ENCODE data around the gene ADGRL1. TPM values are rescaled to one million over a fixed set of nuclear protein-coding genes. Genes with fewer than 3 reads are reported as not detected.

ADGRL1 gene
- total and polyA plus RNA-seq, 10 of the 15 experiments (the other 5 are each of a cell fraction or from before 2014, with no cell fraction given), result 0.05 to 4.8 (median 0.71) TPM

DNA sequence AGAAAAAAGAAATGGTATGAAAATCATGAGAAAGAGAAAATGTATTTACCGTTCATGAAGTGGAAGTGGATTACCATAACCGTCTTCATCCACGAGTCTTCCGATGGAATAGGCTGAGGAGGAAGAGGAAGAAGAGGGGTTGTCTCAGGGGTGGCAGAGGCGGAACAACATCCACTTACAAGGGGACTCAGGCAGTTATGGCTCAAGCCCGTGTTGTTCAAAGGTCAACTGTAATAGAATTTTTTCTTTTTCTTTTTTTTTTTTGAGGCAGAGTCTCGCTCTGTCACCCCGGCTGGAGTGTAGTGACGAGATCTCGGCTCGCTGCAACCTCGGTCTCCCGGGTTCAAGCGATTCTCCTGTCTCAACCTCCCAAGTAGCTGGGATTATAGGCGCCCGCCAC, 16.9 kb upstream of the ADGRL1 start:
- CTCF ChIA-PET, result interaction anchor here (0.6 kb wide), 1 partner anchor 249 kb away, joined by 3 read pairs; no protein-coding TSS in a partner anchor
- whole genome bisulfite sequencing (ENCODE audit: insufficient coverage, insufficient replicate concordance, low lambda C conversion rate, missing lambda C conversion rate), result 64% methylated on average over 14 of the region's 16 CpGs
- FAIRE-seq, result no peak

More for the DNA sequence above, 16.9 kb upstream of the ADGRL1 start:
- no peaks in the 10 kb centered on the region for H4K20me1 ChIP-seq (ENCODE audit: control insufficient read depth, insufficient read depth)
- H3K27ac ChIP-seq (ENCODE audit: control insufficient read depth, insufficient read depth), result no peak overlapping the region
- H3K9me3 ChIP-seq (replicated peaks; ENCODE audit: control insufficient read depth, insufficient read depth, low read length), result no peaks in the 10 kb centered on the region
- ATAC-seq (no peak), DNase-seq (ENCODE audit: low read depth, low spot score) (no peak)
- BruUV-seq (replicated peaks), result no TSS peak
- no peaks in the 10 kb centered on the region for H3K4me1 ChIP-seq (ENCODE audit: control insufficient read depth, insufficient read depth, low read length)
- no peak overlapping the region for H2AFZ ChIP-seq (ENCODE audit: control insufficient read depth, low read depth, low read length)
- no peaks in the 10 kb centered on the region for H3K79me2 ChIP-seq (ENCODE audit: control insufficient read depth, insufficient read depth, low read length)
- RAD21 ChIA-PET (ENCODE audit: unreplicated experiment), result no interaction called here
- no peak overlapping the region for H3K4me3 ChIP-seq
- POLR2A ChIA-PET, result interaction anchor here (0.5 kb wide), 1 partner anchor 265 kb away, joined by 4 read pairs; no protein-coding TSS in a partner anchor
- intact Hi-C loops (cut with micrococcal nuclease; ENCODE audit: unreplicated experiment), result loop anchor here (10.0 kb wide), 1 partner anchor 62 kb away; no protein-coding TSS in a partner anchor
- H3K36me3 ChIP-seq (ENCODE audit: control insufficient read depth in 2 of 2, insufficient read depth in 2 of 2, low read length in 1 of 2), result no peaks in the 10 kb centered on the region
- H3K9ac ChIP-seq (ENCODE audit: control insufficient read depth, insufficient read depth, low read length), result no peak overlapping the region
- TF ChIP-seq BMI1 (IDR thresholded peaks at IDR 0.05; ENCODE audit: borderline replicate concordance) (no peak), PML (IDR thresholded peaks at IDR 0.05; ENCODE audit: low read length) (no peak), CHD2 (IDR thresholded peaks at IDR 0.05; ENCODE audit: borderline replicate concordance, low read depth, low read length) (no peak), POLR2A (IDR thresholded peaks at IDR 0.05; ENCODE audit: low read depth, low read length) (no peak)
- TF ChIP-seq, protein P1, sequence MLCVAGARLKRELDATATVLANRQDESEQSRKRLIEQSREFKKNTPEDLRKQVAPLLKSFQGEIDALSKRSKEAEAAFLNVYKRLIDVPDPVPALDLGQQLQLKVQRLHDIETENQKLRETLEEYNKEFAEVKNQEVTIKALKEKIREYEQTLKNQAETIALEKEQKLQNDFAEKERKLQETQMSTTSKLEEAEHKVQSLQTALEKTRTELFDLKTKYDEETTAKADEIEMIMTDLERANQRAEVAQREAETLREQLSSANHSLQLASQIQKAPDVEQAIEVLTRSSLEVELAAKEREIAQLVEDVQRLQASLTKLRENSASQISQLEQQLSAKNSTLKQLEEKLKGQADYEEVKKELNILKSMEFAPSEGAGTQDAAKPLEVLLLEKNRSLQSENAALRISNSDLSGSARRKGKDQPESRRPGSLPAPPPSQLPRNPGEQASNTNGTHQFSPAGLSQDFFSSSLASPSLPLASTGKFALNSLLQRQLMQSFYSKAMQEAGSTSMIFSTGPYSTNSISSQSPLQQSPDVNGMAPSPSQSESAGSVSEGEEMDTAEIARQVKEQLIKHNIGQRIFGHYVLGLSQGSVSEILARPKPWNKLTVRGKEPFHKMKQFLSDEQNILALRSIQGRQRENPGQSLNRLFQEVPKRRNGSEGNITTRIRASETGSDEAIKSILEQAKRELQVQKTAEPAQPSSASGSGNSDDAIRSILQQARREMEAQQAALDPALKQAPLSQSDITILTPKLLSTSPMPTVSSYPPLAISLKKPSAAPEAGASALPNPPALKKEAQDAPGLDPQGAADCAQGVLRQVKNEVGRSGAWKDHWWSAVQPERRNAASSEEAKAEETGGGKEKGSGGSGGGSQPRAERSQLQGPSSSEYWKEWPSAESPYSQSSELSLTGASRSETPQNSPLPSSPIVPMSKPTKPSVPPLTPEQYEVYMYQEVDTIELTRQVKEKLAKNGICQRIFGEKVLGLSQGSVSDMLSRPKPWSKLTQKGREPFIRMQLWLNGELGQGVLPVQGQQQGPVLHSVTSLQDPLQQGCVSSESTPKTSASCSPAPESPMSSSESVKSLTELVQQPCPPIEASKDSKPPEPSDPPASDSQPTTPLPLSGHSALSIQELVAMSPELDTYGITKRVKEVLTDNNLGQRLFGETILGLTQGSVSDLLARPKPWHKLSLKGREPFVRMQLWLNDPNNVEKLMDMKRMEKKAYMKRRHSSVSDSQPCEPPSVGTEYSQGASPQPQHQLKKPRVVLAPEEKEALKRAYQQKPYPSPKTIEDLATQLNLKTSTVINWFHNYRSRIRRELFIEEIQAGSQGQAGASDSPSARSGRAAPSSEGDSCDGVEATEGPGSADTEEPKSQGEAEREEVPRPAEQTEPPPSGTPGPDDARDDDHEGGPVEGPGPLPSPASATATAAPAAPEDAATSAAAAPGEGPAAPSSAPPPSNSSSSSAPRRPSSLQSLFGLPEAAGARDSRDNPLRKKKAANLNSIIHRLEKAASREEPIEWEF (IDR thresholded peaks at IDR 0.05; ENCODE audit: insufficient replicate concordance, low read depth, low read length), result no peak
- SMC1A ChIA-PET (ENCODE audit: uncharacterized antibody, unreplicated experiment), result no interaction called here
- H3K4me2 ChIP-seq (ENCODE audit: control insufficient read depth, insufficient read depth), result no peak overlapping the region
- H3K27me3 ChIP-seq (replicated peaks in 1 of 2; ENCODE audit: control insufficient read depth in 2 of 2, insufficient read depth in 2 of 2, low read length in 1 of 2), result no peaks in the 10 kb centered on the region
- in situ Hi-C loops (cut with MboI), result no loop called here

Data from GM12878 (cell line).